Cerebellar cortex (tissue), 1 donor: ENCODE measurements around the gene H19.

Experiments used
- DNase-seq: peaks from one replicate; pipeline ENCODE4 v3.0.0-alpha.2; 2015; ENCODE audit warnings: low spot score

The H19 gene

GRCh38 chr11:1997755-1998154 lies at the start of gene H19:
H19 (minus strand) TSS chr11:1997842.
- no peak for DNase-seq

DNA sequence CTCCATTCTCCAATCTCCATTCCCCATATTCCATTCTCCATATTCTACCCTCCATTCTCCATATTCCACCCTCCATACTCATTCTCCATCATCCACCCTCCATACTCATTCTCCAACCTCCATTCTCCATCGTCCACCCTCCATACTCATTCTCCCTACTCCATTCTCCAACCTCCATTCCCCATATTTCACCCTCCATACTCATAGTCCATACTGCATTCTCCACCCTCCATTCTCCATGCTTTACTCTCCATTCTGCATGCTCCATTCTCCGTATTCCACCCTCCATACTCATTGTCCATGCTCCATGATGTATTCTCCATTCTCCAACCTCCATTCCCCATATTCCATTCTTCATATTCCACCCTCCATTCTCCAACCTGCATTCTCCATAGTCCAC lies 44.3 kb upstream of the H19 start:
- DNase-seq: no peak

GRCh38 chr11:2041153-2041552 lies 43.5 kb upstream of the H19 start:
- DNase-seq: no peak

DNA sequence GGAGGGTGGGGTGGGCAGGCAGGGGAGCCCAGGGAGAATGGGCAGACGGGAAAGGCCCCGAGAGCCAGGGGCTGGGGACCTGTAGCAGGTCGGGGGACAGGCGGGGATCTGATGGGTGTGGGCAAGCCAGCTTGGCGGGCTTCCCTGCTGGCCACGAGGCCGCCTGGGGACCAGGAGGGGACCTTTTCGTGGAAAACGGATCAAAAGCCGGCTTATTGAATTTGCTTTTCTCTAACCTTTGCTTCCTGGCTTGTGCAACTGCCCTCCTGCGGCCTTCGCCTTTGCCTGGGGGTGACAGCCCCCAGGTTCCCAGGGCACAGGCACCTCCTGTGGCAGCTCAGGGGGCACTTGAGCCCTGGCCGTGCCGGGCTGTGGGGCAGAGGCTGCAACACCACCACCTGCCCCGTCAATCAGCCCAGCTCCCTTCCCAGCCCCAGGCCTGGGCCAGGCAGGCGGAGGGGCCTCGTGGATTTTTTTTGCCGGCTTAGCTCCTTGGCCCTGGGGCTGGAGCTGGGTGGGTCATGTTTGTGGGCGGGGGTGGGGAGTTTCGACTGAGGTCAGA lies 41.6 kb upstream of the H19 start:
- DNase-seq: no peak

- no peak for DNase-seq
Measured at GRCh38 chr11:2036863-2037486, 39.3 kb upstream of the H19 start.

- DNase-seq: no peak
Measured at GRCh38 chr11:2035382-2035781, 37.7 kb upstream of the H19 start.

DNA sequence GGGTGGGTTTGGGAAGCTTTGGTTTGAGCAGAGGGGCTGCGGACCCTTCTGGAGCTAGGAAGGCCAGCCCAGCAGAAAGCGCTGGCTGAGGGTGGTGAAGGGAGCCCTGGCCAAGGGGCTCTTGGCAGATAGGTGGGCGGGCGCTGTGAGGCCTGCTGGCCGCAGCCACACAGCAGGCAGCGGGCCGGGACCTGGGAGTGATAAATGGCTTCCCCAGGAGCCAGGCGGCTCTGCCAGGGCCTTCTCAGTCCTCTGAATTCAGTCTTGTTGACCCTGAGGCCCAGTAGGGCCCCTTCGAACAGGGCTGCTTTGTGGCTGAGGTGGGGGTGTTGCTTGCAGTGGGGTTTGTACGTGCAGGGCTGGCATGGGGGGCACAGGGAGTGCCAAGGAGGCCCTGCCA lies 33.4 kb upstream of the H19 start:
- DNase-seq: no peak

- DNase-seq: no peak
Measured at GRCh38 chr11:2027708-2028107, 30.1 kb upstream of the H19 start.

- DNase-seq: no peak
Measured at GRCh38 chr11:2015025-2015424, 17.4 kb upstream of the H19 start.

- no peak for DNase-seq
Measured at GRCh38 chr11:2012440-2012839, 14.8 kb upstream of the H19 start.

- no peak for DNase-seq
Measured at GRCh38 chr11:2004466-2004865, 6.8 kb upstream of the H19 start.

DNA sequence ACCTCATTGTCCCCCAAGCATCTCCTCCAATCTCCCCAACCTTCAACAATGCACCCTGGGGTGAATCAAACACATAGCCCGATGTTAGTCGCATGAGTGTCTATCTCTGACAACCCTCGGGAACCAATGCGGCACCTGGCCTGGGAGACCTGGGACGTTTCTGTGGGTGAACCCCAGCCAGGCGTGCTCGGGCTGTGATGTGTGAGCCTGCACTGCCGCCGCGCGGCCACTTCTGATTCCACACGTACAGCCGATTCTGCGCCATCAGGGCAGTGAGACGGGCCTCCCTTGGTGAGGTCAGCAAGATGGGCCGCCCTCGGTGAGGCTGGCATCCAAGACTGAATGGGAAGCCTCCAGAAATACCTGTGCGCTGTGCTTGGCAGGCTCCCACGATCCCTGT lies 5.2 kb upstream of the H19 start:
- DNase-seq: no peak

DNA sequence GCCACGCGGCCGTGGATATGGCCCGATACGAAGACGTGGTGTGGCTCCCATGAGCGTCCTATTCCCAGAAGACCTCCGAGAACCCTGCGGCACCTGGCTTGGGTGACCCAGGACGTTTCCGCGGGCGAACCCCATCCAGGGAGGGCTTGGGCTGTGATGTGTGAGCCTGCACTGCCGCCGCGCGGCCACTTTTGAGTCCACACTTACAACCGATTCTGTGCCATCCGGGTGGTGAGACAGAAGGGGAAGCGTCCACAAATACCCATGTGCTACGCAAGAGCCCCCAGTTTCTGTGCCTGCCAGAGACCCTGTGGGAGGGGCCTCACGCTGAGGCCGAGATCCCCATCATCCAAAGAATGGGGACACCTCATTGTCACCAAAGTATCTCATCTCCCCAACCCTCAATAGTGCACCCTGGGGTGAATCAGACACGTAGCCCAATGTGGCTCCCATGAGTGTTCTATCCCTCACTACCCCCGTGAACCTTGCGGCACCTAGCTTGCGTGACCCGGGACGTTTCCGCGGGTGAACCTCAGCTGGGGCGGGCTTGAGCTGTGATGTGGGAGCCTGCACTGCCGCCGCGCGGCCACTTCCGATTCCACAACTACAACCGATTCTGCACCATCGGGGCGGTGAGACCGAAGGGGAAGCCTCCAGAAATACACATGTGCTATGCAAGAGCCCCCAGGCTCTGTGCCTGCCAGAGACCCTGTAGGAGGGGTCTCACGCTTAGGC lies 4.6 kb upstream of the H19 start:
- DNase-seq: no peak

GRCh38 chr11:1998861-1999260 lies 1.2 kb upstream of the H19 start:
- no peak for DNase-seq

DNA sequence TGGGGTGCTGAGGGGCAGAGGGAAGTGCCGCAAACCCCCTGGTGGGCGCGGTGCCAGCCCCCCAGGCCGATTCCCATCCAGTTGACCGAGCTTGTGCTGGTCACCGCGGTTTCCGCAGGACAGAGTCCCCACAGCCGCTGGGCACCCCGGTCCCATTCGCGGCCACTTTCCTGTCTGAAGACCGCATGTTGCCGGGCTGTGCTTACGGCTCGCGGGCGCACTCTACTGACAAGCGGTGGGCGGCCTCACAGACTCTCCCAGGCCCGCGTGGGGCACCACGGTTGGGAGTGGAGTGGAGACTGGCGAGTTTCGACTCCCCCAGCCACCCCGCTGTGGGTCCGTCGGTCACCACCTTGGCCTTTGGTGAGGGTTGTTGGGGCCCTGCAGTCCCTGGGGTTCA lies 648 bp upstream of the H19 start:
- no peak for DNase-seq

DNA sequence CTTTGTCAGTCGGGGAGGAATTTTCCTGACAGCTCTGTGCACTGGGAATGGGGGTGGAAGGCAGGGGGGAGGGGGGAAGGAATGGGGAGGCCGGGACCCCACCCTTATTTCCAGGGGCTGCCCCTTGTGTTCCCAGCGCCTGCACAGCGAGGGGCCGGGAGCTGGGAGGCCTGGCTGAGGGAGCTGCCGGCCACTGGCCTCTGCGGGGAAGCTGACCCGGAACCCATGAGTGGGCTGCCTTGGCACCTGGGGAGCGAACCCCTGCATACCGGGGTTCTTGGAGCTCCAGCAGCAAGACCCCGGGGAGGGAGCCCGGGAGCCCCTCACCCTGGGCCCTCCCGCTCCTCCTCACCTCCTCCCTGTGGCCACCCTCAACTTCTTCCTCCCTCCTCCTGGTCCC lies 3.5 kb downstream of the H19 start:
- DNase-seq: no peak

- DNase-seq: no peak
Measured at GRCh38 chr11:1992111-1992510, 5.5 kb downstream of the H19 start.

GRCh38 chr11:1990872-1991578 lies 6.6 kb downstream of the H19 start:
- no peak for DNase-seq

DNA sequence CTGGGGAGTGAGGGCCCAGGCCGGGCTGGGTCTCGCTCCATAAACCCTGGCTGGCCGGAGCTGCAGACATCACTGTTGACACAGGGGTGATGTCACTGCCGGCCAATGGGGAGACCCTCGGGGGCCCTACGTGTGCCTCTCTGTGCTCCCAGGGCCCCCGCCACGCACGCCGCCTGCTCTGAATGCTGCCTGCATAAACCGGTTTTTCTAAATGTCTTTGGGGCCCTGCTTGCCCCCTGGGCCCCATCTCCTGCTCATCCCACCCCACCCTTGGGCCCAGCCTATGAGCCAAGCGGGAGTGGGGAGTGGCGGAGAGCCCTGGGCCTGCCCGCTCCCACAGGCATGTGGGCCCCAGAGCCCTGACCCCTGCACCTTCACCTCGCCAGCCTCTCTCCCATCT lies 7.7 kb downstream of the H19 start:
- no peak for DNase-seq

- no peak for DNase-seq
Measured at GRCh38 chr11:1988667-1989317, 8.8 kb downstream of the H19 start.

- no peak for DNase-seq
Measured at GRCh38 chr11:1988174-1988573, 9.5 kb downstream of the H19 start.

GRCh38 chr11:1987024-1987423 lies 10.6 kb downstream of the H19 start:
- DNase-seq: no peak

GRCh38 chr11:1983601-1983961 lies 14.1 kb downstream of the H19 start:
- no peak for DNase-seq
